Lower leg skin (tissue), 3 donors: Measurements from ENCODE around the gene RBM10.

Experiments used
- CTCF ChIP-seq, 3 donors: fragments of 450-650 bp; IDR thresholded peaks; one replicate each; pipeline ENCODE4 v1.5.1; 2016; ENCODE audit warnings: antibody characterized with exemption in 3 of 3, mild to moderate bottlenecking in 3 of 3, moderate library complexity in 2 of 3
- POLR2A ChIP-seq, 2 donors: fragments of 450-650 bp; IDR thresholded peaks; one replicate each; pipeline ENCODE4 v1.6.1; 2016 to 2017; ENCODE audit warnings: antibody characterized with exemption in 2 of 2, mild to moderate bottlenecking in 1 of 2, moderate library complexity in 1 of 2

DNA sequence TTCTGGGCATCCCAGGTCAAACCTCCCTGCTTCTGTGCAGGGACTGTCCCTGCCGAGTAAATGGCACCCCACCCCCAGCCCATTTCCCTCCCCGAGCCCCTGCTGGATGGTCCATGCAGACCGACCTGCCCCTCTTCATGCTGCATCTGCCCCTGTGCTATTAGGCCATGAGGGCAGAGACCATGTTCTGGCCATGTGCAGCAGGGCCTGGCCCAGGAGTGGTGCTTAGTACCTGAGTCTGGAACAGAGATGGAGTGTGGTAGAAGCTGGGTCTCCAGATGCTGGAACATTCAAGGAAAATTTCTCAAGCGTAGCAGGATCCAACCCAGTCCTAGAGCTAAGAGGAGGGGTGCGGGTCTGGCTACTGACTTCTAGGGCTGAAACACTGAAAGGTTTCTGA is 33.3 kb downstream of the RBM10 start:
- TF ChIP-seq POLR2A (IDR thresholded peaks at IDR 0.05) (no peak), CTCF (IDR thresholded peaks at IDR 0.05) (no peak)
